Fibroblast of skin of left quadriceps (primary cell): ENCODE data around the gene ABCC11.

ENCODE experiments used
- DNase-seq, 2 experiments: peaks; one replicate each; pipeline ENCODE4 v3.0.0-alpha.2; 2013; ENCODE audit warnings: low read depth in 2 of 2

The ABCC11 gene

DNA sequence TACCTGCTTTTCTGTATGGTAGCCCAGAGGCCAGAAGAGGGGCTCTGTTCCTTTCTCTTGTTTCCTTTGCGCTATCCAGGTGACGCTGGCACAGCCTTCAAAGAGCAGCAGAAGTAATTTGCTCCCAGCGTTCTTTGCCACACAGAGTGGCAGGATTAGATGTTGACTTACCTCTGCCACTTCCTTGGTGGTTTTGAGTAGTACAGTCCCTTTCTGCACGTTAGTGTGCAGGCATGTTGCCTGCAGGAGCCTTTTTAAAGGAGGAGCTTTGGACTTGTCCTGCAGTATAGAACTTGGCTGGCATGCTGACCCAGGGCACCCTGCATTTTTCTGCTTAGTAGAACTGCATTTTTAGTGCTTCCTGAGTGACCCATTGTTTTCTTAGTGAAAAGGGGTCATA lies at the start of gene ABCC11:
TSS of gene ABCC11 (minus strand) at position 229 of the 400 bp plus-strand sequence. CDS start 15,618 bp downstream, outside the sequence.
- no peak for DNase-seq

DNA sequence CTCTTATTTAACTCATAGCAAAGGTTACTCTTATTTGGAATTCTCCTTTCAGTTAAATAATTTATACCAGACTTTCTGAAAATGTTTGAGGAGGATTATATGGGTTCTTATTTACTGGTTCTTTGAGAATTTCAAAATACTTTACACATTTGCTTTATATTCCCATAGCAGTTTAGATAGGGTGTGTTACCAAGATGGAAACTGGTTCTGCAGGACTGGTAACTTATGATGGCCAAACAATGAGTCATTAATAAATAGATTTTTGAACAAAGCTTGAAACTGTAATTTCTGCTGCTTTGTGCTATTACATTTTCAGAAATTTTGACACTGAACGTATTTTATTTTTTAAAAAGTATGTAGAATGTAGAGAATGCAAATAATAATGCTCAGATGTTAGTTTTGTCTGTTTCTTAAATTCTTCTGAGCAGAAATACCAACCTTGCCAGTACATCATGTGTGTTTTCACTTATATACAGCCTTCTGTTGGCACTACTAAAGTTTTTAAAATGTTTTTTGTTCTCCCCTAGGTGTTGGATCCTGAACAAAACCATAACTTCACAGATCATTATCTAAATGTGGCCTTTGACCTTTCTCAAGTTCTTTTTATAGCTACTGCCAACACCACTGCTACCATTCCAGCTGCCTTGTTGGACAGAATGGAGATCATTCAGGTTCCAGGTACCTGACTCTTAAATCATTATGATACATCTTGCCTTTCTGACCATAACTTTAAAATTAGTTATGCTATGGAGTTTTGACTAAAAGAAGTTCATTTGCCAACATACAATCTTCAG lies 48.3 kb upstream of the ABCC11 start:
- DNase-seq, result no peak

DNA sequence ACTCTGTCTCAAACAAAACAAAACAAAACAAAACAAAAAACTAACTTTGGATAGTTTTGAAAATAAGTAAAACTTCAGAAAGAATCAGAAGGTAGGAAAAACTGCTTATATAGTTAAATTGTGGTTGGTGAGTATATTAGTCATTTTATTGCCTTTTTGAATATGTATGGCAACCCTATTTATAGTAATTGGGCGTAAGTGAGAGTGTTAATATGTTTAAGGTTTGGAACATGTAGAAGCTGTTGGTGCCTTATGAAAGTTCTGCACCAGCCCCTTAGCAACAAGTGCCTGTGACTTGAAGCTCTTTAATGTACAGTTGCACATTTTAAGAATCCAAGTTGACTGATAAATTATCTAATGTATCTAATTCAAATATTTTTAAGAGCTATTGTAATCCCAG lies 47.4 kb upstream of the ABCC11 start:
- no peak for DNase-seq

DNA sequence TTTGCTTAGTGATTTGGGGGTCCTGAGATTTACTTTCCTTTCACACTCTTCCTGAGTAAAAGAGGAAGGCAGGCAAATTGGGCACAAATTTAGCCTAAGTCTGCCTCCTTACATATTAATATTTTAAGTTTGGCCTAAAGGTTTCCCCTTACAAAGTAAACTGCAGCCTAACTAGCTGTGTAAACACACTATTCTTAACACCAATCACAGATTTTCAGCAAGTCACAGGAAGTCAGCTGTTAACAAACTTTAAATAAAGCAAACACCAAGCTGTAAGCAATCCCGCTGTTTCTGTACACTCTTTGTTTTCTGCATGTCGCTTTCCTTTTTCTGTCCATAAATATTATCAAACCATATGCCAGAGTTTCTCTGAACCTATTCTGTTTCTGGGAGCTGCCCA lies 45.1 kb upstream of the ABCC11 start:
- DNase-seq, result no peak

DNA sequence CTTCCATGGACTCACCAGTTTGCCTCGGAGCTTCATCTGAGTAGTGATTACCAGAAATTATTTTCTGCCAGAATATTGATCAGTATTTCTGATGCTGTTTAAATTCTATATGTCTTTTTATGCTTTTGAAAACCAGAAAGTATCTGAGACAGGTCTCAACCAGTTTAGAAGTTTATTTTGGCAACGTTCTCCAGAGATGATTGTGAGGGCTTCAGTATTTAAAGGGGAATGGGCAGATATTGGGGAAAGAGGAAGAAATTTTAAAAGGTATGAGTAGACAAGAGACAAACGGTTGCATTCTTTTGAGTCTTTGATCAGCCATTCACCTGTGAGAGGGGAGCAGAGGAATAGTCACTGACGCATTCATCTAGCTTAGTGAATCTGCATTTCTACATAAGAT lies 44.4 kb upstream of the ABCC11 start:
- no peak for DNase-seq

DNA sequence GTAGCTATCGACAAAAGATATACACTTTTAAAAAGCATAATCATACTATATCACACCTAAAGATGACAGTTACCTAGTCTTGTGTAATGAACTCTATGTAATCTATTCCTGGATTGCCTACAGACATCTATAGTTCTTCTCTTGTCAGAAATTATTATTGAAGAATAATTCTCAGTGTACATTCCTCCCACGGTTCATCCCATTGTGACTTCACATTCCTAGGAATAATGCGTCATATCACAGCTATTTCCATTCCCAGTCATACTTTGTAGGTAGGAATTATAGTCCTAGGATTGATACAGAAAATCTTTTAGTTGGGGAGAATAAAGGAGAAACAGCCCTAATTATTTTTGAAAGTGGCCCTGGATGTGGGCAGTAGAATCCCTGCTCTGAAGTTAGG lies 44.0 kb upstream of the ABCC11 start:
- no peak for DNase-seq

DNA sequence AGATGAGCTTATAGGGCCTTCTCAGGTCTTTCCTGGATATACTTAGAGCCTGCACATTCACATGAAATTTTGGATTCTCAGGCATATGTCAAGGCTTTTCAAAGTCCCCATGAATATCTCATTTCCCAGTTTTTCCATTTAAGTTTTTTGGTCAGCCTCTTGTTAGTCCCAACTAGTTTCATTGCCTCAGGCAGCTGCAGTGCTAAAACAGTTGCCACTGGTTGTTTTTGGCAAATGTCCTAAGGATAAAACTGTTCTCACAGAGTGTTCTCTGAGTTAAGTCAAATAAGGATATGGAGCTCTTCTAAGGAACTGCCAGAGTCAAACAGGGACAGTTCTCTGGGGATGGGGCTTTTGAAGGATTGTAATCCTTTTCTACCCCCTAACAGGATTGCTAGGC lies 39.9 kb upstream of the ABCC11 start:
- DNase-seq, result no peak

DNA sequence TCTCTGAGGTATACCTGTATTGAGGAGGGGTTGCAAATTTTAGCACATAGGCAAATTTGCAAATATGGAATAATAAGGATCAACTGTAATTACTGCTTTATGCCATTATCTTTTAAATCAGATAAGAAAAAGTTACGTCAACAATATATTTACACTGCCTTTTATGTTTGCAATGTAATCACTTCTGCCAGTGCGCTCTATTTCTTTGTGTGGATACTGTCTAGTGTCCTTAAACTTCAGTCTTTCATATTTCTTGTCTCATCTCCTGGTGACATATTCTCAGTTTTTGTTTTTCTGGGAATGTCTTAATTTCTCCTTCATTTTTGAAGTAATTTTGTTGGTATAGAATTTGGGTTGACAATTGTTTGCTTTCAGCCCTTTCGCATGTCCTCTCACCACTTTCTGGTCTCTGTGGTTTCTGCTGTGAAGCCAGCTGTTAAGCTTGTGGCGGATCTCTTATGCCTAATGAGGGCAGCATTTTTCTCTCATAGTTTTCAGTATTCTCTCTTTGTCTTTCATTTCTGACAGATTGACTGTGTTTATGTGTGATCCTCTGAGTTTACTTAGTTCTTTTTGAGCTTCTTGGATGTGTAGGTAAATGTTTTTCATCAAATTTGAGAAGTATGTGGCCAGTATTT lies 37.6 kb upstream of the ABCC11 start:
- DNase-seq, result no peak

DNA sequence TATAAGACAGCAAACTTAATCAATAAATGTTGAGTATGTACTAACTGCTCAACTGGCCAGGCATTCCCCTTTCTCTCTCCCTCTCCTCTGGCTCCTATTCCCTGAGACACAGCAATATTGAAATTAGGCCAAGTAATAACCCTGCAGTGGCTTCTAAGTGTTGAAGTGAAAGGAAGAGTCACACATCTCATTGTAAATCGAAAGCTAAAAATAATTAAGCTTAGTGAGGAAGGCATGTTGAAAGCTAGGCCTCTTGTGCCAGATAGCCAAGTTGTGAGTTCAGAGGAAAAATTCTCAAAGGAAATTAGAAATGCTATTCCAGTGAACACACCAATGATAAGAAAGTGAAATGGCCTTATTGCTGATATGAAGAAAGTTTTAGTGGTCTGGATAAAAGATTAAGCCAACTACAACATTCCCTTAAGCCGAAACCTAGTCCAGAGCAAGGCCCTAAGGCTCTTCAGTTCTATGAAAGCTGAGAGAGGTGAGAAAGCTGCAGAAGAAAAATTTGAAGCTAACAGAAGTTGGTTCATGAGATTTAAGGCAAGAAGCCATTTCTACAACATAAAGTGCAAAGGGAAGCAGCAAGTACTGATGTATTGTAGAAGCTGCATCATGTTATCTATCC lies 35.4 kb upstream of the ABCC11 start:
- DNase-seq, result no peak

DNA sequence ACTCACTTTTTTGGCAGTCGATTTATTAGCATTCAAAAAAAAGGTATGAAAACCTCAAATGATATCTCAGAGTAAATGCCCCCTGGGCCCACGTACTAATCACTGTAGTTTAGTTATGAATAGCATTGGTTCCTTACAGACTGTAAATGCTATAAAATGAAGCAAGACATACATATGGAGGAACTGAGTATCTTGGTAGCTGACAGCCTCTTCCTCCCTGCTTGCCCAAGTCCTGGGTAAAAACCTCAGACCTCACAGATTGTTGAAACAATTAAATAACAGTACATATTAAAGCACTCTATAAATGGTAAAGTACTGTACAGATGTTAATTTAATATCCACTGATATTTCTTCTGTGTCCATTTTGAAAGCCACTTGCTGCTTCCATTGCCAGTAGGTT lies 33.2 kb upstream of the ABCC11 start:
- no peak for DNase-seq

DNA sequence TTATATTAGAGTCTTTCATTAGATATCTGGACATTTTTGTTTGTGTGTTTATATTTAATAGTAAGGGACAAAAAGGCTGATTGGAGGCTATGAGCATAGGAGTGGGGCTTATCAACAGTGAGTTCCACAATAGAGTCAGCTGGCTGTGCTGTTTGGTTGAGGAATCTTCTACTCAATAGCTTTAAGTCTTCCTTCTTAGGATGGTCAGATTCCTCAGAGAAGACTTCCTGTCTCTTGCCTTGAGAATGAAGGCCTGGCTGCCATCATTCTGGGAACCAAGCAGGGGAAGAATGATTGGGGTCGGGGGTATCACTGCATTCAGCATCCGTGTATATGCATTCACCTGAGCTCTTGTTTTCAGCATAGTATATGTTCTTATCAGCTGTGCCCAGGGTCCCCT lies 31.9 kb upstream of the ABCC11 start:
- no peak for DNase-seq

DNA sequence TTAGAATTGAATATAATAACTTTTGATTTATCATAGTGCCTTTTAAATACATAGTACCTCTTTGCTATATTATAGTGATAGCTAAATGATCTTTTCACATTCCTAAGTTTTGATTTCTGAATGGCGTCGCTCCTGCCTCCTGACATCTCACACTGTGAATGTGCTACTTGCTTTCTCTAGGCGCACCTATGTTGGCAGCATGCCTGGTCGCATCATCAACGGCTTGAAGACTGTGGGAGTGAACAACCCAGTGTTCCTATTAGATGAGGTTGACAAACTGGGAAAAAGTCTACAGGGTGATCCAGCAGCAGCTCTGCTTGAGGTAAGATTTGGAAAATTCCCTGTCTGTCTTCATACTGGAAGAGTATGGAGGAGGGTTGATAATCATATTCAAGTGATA lies 29.8 kb upstream of the ABCC11 start:
- no peak for DNase-seq

DNA sequence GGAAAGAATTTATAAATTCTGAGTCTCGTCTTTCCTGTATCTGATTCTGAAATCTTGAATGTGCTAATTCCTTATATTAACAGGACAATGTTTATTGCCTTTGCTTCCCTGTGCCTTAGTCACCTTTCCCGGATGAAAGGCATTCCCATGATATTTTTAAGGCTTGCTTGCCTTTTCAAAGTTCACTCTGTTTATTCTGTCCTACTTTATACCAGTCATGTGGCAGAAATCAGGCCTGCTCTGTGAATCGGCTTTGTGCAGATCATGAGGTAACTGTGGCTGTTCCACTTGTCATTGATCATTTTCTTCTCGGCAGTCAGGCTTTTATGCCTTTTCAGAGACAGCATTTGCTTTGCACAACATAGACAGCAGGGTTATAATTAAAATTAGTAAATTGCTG lies 28.8 kb upstream of the ABCC11 start:
- no peak for DNase-seq

DNA sequence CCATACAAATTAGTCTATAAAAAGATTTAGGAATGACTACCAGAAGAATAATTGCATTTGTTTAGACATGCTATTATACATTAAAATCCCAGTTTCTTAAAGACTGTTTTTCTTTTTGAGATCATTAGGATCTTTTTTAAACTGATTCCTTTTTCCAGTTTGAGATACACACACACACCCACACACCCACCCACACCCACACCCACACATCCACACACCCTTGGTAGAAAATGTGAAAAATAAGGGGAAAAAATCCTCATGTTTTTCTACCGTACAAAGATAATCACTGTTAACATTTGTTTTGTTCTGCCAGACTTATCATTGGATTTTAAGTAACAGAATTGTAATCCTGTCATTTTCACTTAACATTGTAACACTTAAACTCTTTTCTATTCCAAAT lies 27.1 kb upstream of the ABCC11 start:
- DNase-seq, result no peak

DNA sequence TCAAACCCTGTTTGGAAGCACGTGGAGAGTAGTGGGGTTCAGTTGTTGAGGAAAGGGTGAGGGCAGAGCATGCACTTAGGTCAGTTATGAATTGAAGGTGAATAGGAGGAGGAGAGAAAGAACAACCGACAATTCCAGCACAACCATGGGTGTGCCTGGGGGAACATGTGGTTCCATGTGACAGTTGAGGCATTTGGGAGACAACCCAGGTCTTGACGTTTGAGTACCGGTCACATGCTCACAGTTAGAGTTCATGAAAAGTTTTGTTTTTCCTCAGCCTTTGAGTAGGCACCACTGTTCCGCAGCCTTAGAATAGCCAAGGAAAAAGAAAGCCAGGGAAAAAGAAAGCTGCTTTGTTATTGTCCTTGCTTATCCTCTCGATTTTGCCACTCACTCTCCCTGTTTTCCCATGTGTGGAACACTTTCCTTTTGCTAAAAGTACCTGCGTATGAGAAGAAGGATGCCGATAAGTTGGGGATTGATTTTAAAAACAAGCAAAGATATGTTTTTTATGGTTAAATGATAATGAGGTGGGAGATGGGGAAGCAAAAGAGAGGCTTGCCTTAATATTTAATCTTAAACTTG lies 25.6 kb upstream of the ABCC11 start:
- DNase-seq, result no peak

DNA sequence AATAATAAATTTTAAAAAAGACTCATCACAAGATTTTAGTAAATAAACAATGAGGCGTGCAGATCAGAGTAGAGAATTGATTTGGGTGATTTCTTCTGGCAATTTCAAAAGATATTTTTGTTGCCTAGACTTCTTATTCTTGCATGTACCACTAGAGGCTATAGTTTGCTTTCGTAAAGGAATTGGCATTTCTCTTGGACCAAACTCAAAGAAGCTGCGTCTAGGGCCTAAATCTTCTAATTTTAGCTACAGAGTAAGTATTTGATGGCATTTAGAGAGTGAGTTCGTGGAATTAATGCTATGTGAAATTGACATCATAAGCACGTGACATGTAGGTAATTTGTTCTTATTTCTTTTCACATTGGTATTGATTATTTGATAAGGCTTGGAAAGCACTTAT lies 24.4 kb upstream of the ABCC11 start:
- DNase-seq, result no peak

DNA sequence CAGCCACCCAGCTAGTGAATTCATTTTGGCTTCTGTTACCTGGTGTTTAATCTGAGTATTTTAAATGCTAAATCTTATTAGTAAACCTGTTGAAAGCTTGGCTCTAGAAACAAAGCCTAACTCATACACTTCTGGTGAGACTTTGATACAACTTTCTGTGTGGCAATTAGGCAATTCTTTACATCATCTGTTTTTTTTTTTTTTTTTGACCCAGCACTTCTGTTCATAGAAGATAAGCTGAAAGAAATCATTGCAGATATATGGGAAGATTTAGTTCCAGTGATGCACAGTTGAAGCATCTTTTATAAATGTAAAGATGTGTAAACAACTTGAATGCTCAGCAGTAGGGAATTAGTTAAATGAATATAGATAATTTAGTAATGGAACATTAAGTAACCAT lies 21.7 kb upstream of the ABCC11 start:
- DNase-seq, result no peak

DNA sequence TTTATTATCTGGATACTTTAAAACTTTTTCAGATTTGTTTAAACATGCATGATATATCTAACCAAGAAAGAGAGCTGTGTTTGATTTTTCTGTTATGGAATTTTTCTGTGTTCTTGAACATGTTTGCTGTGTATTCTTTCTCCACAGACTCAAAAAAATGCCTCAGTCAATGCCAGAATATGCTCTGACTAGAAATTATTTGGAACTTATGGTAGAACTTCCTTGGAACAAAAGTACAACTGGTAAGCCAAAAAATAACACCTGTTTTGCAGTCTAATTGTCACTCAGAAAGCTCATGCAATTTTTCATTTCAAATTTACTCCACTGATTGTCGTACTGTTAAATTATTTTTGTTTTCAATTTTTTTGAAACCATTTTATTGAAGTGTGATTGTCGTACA lies 15.3 kb upstream of the ABCC11 start:
- DNase-seq, result no peak

DNA sequence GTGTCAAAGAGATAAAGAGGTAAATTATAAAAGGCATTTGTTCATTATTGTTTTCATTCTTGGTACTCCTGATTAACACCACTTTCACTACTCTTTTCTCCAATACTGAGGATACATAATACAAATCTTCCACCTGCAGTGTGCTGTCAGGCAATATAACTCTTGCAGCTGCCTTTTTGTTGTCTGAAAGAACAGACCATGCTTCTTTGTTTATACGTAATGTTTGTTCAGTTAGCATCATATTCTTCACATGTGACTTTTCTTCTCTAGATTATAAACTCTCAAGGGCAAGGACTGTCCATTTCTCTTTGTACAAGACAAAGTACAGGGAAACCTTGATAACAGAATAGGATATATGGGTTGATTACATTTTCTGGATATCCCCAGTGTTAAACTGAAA lies 14.2 kb upstream of the ABCC11 start:
- DNase-seq, result no peak

DNA sequence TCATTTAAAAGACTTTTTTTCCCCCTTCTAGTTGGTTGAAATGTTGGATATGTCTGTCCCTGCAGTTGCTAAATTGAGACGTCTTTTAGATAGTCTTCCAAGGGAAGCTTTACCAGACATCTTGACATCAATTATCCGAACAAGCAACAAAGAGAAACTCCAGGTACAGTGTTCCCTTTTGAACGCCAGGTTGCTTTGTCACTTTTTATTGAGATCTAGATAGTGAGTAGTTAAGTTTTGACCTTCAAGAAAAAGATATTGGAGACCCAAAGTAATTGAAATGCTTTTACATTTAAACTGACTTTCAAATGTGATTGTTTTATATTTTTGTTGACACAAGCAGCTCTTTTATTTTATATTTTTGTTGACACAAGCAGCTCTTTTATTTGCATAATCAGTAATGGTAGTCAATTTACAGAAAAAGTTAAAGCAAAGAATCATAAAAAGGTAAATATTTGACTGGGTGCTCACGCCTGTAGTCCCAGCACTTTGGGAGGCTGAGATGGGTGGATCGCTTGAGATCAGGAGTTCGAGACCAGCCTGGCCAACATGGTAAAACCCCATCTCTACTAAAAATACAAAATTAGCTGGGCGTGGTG lies 9.3 kb upstream of the ABCC11 start:
- DNase-seq, result no peak

DNA sequence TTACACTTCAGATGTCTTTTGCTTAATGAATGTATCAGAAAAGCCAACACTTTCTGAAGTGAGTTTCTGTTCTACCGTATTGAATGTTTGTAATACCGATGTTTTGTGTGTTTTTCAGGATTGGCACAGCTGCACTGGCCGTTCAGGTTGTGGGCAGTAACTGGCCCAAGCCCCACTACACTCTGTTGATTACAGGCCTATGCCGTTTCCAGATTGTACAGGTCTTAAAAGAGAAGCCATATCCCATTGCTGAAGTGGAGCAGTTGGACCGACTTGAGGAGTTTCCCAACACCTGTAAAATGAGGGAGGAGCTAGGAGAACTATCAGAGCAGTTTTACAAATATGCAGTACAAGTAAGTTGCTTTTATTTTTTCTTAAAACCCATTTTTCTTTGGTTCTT lies 4.7 kb upstream of the ABCC11 start:
- DNase-seq, result no peak

DNA sequence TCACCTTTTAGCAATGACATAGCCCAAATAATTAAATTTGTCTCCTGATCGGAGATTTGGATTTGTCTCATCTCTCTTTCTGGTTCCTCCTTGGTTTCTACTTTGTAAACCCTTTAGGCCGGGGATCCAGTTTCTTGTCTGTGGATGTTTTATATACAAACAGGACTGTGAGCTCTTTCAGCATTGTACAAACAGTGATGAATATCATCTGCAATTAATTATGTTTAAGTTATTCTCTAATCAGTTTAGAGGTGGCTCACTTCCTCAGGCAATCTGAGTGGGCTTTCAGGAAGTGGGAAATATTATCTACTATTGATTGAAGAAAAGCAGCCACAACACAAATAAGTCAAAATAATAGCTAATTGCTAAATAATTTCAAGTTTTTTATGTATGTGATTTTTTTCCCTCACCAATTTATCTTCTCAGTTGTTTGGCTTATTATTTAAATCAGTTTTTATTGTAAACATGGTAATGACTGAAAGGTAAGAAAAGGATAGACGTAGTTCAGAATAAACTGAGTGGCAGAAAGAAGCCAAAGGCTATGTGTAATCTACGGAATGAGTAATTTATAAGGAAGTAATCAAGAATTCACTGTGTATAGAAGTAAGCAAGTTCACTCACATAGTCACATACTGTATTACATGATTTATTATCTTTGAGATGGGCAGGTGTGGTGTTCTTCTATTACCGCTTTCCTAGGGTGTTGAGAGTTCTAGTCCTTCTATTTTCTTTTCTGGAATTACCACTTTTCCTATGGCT lies 3.4 kb upstream of the ABCC11 start:
- DNase-seq, result no peak
